Measurements from ENCODE around the gene PAX3. TPM values are rescaled to one million over a fixed set of nuclear protein-coding genes. Genes with fewer than 3 reads are reported as not detected.

Gene PAX3
- total and polyA plus RNA-seq, 2 donors = 3.3 TPM; not detected in 1

- DNase-seq (ENCODE audit: extremely low spot score) = no peak
- WGBS = 9% methylated on average over 8 of the region's 8 CpGs
- Histone ChIP-seq H3K4me1 (ENCODE audit: insufficient read depth) (peaks cover 3% of the 10 kb centered on the region), H3K27ac (ENCODE audit: low read depth) (no peak overlapping the region), H3K4me3 (ENCODE audit: low read depth, low read length) (no peak overlapping the region), H3K36me3 (ENCODE audit: insufficient read depth) (no peaks in the 10 kb centered on the region)
Measured at GRCh38 chr2:222288590-222289277, 10.1 kb downstream of the PAX3 start.

- Histone ChIP-seq H3K4me1 (ENCODE audit: insufficient read depth) (peaks cover 3% of the 10 kb centered on the region), H3K36me3 (ENCODE audit: insufficient read depth) (no peaks in the 10 kb centered on the region), H3K4me3 (ENCODE audit: low read depth, low read length) (no peak overlapping the region), H3K27ac (ENCODE audit: low read depth) (no peak overlapping the region)
- no peak for DNase-seq (ENCODE audit: extremely low spot score)
- 32% methylated on average over 4 of the region's 4 CpGs for WGBS
Measured at GRCh38 chr2:222287862-222288479, 10.8 kb downstream of the PAX3 start.

GRCh38 chr2:222284466-222284865, 14.3 kb downstream of the PAX3 start:
- no peaks in the 10 kb centered on the region for H3K4me1 ChIP-seq (ENCODE audit: insufficient read depth)
- no peak overlapping the region for H3K4me3 ChIP-seq (ENCODE audit: low read depth, low read length)
- 45% methylated on average over 3 of the region's 3 CpGs for WGBS
- H3K36me3 ChIP-seq (ENCODE audit: insufficient read depth) = no peaks in the 10 kb centered on the region
- DNase-seq (ENCODE audit: extremely low spot score) = no peak
- no peak overlapping the region for H3K27ac ChIP-seq (ENCODE audit: low read depth)

GRCh38 chr2:222283634-222284033, 15.2 kb downstream of the PAX3 start:
- Histone ChIP-seq H3K4me3 (ENCODE audit: low read depth, low read length) (no peak overlapping the region), H3K4me1 (ENCODE audit: insufficient read depth) (no peaks in the 10 kb centered on the region), H3K36me3 (ENCODE audit: insufficient read depth) (no peaks in the 10 kb centered on the region), H3K27ac (ENCODE audit: low read depth) (no peak overlapping the region)
- no peak for DNase-seq (ENCODE audit: extremely low spot score)
- WGBS = 18% methylated on average over 8 of the region's 8 CpGs

GRCh38 chr2:222281506-222281905, 17.3 kb downstream of the PAX3 start:
- Histone ChIP-seq H3K27ac (ENCODE audit: low read depth) (no peak overlapping the region), H3K36me3 (ENCODE audit: insufficient read depth) (no peaks in the 10 kb centered on the region), H3K4me1 (ENCODE audit: insufficient read depth) (no peaks in the 10 kb centered on the region), H3K4me3 (ENCODE audit: low read depth, low read length) (no peak overlapping the region)
- no peak for DNase-seq (ENCODE audit: extremely low spot score)

GRCh38 chr2:222280795-222281194, 18.0 kb downstream of the PAX3 start:
- Histone ChIP-seq H3K4me1 (ENCODE audit: insufficient read depth) (no peaks in the 10 kb centered on the region), H3K4me3 (ENCODE audit: low read depth, low read length) (no peak overlapping the region), H3K27ac (ENCODE audit: low read depth) (no peak overlapping the region), H3K36me3 (ENCODE audit: insufficient read depth) (no peaks in the 10 kb centered on the region)
- DNase-seq (ENCODE audit: extremely low spot score) = no peak
- WGBS = 59% methylated on average over 5 of the region's 5 CpGs

- no peak overlapping the region for H3K4me3 ChIP-seq (ENCODE audit: low read depth, low read length)
Measured at GRCh38 chr2:222272446-222273015, 26.3 kb downstream of the PAX3 start.

DNA sequence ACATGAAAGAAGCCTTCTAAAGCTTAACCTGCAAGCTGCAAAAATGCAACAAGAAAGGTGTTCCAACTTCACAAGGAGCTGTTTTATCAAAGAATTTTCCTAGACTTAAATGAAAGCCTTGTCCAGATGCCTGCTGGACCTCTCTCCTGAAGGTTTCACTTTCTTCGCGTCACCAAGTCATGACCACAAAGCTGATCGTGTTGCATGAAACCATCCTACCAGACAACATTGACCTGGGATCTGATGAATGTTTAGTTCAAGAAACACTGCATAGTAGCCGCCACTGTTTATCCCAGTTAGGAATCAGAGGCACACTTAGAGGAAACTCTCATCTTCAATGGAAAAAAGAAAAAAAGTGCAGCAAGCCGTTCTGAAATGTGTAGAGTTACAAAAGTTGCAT, 26.9 kb downstream of the PAX3 start:
- DNase-seq (ENCODE audit: extremely low spot score) = no peak
- Histone ChIP-seq H3K4me3 (ENCODE audit: low read depth, low read length) (no peak overlapping the region), H3K4me1 (ENCODE audit: insufficient read depth) (no peaks in the 10 kb centered on the region), H3K36me3 (ENCODE audit: insufficient read depth) (no peaks in the 10 kb centered on the region), H3K27ac (ENCODE audit: low read depth) (no peak overlapping the region)
- WGBS = 71% methylated on average over 5 of the region's 5 CpGs

More at GRCh38 chr2:222272446-222273015, 26.3 kb downstream of the PAX3 start:
- H3K27ac ChIP-seq (ENCODE audit: low read depth) = no peak overlapping the region
- no peaks in the 10 kb centered on the region for H3K36me3 ChIP-seq (ENCODE audit: insufficient read depth)
- H3K4me1 ChIP-seq (ENCODE audit: insufficient read depth) = no peaks in the 10 kb centered on the region
- 39% methylated on average over 4 of the region's 4 CpGs for WGBS
- DNase-seq (ENCODE audit: extremely low spot score) = no peak

DNA sequence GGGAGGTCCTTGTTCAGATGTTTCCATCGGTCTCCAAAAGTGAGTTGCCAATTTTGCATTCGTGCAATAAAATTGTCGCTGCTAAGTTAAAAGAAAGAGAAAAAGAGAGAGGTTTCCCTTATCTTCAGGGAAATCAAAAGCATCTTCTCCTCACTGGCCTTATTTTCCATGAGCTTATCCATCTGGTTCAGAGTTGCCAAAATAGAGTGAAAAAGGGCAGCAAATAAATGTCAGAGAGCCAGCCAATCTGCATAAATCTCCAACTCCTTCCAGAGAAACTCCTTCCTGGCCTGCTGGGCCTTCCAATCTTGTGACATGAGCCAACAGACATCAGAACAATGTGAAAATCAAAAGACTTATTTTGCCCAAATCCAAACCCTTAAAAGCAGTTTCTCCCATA, 28.4 kb downstream of the PAX3 start:
- 40% methylated on average over 3 of the region's 3 CpGs for WGBS
- no peaks in the 10 kb centered on the region for H3K4me1 ChIP-seq (ENCODE audit: insufficient read depth)
- no peak for DNase-seq (ENCODE audit: extremely low spot score)
- no peak overlapping the region for H3K4me3 ChIP-seq (ENCODE audit: low read depth, low read length)
- H3K27ac ChIP-seq (ENCODE audit: low read depth) = no peak overlapping the region
- H3K36me3 ChIP-seq (ENCODE audit: insufficient read depth) = no peaks in the 10 kb centered on the region

DNA sequence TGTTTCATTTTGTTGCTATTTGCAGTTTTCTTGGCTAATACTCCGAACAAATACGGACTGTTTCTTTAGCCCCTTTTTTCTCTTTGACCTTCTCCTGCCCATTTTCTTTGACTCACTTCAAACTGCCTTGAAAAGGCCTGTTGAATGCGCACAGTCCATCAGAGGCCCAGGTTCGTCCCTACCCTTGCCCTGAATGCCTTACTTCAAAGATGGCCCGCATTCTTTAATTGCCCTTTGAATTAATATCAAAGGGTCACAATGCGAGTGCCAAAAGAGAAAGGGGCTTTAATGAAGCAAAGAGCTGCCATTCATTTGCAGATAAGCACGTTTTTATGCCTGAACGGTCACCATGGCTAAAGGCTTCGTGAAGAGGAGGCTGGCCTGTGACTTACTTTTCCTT, 29.7 kb downstream of the PAX3 start:
- DNase-seq (ENCODE audit: extremely low spot score) = no peak
- Histone ChIP-seq H3K27ac (ENCODE audit: low read depth) (no peak overlapping the region), H3K4me1 (ENCODE audit: insufficient read depth) (no peaks in the 10 kb centered on the region), H3K36me3 (ENCODE audit: insufficient read depth) (no peaks in the 10 kb centered on the region), H3K4me3 (ENCODE audit: low read depth, low read length) (no peak overlapping the region)
- 49% methylated on average over 9 of the region's 9 CpGs for WGBS

GRCh38 chr2:222268311-222268990, 30.3 kb downstream of the PAX3 start:
- 39% methylated on average over 16 of the region's 16 CpGs for WGBS
- Histone ChIP-seq H3K4me3 (ENCODE audit: low read depth, low read length) (no peak overlapping the region), H3K27ac (ENCODE audit: low read depth) (no peak overlapping the region), H3K36me3 (ENCODE audit: insufficient read depth) (no peaks in the 10 kb centered on the region), H3K4me1 (ENCODE audit: insufficient read depth) (no peaks in the 10 kb centered on the region)
- DNase-seq (ENCODE audit: extremely low spot score) = no peak

DNA sequence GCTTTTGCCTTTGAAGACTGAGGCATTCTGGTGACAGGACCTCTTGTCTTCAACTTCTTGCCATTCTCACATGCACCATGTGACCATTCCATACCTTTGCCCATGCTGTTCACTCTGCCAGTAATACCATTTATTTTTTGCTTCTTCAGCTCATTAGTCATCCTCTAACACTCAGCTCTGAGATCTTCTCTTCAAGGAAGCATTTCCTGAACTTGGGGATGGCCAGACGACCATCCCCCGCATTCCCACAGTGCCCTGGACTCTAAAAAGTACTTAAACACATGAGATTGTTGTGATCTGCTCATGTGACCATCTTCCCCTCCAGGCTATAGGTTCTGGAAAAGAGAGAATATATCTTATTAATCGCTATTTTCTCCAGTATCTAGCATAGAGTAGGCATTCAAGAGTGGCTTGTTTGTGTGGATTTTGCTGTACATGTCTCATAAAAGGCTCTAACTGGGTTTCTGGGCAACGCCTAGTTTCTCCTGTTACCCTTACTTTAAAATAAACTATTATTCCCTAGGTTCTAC, 33.9 kb downstream of the PAX3 start:
- Histone ChIP-seq H3K27ac (ENCODE audit: low read depth) (no peak overlapping the region), H3K4me1 (ENCODE audit: insufficient read depth) (no peaks in the 10 kb centered on the region), H3K36me3 (ENCODE audit: insufficient read depth) (no peaks in the 10 kb centered on the region), H3K4me3 (ENCODE audit: low read depth, low read length) (no peak overlapping the region)
- DNase-seq (ENCODE audit: extremely low spot score) = no peak
- 76% methylated on average over 4 of the region's 4 CpGs for WGBS

- Histone ChIP-seq H3K4me3 (ENCODE audit: low read depth, low read length) (no peak overlapping the region), H3K27ac (ENCODE audit: low read depth) (no peak overlapping the region), H3K4me1 (ENCODE audit: insufficient read depth) (no peaks in the 10 kb centered on the region), H3K36me3 (ENCODE audit: insufficient read depth) (no peaks in the 10 kb centered on the region)
- WGBS = 57% methylated on average over 2 of the region's 2 CpGs
- no peak for DNase-seq (ENCODE audit: extremely low spot score)
Measured at GRCh38 chr2:222261504-222261903, 37.3 kb downstream of the PAX3 start.

DNA sequence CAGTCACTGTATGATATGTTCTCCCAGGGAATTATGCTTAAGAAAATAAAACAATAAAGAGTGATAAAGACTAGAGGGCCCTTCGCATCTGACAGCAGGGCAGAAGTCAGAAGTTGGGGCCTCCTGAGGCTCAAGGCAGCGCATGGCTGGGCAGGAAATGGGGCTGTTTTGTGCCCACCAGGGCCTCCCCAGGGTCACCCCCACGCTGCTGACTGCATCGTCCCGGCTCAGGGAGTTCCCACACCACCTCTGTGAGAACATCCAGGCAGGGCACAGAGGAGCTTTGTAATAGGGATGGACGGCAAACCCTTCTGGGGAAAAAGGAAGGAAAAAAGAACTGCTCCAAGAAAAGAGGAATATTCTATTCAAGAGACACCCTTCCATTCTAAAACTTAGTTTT, 41.2 kb downstream of the PAX3 start:
- no peak overlapping the region for H3K4me3 ChIP-seq (ENCODE audit: low read depth, low read length)
- no peak for DNase-seq (ENCODE audit: extremely low spot score)
- H3K4me1 ChIP-seq (ENCODE audit: insufficient read depth) = no peaks in the 10 kb centered on the region
- H3K27ac ChIP-seq (ENCODE audit: low read depth) = no peak overlapping the region
- whole genome bisulfite sequencing = 27% methylated on average over 6 of the region's 6 CpGs
- H3K36me3 ChIP-seq (ENCODE audit: insufficient read depth) = no peaks in the 10 kb centered on the region
